Measurements from ENCODE around the gene CDKN2C.

DNA sequence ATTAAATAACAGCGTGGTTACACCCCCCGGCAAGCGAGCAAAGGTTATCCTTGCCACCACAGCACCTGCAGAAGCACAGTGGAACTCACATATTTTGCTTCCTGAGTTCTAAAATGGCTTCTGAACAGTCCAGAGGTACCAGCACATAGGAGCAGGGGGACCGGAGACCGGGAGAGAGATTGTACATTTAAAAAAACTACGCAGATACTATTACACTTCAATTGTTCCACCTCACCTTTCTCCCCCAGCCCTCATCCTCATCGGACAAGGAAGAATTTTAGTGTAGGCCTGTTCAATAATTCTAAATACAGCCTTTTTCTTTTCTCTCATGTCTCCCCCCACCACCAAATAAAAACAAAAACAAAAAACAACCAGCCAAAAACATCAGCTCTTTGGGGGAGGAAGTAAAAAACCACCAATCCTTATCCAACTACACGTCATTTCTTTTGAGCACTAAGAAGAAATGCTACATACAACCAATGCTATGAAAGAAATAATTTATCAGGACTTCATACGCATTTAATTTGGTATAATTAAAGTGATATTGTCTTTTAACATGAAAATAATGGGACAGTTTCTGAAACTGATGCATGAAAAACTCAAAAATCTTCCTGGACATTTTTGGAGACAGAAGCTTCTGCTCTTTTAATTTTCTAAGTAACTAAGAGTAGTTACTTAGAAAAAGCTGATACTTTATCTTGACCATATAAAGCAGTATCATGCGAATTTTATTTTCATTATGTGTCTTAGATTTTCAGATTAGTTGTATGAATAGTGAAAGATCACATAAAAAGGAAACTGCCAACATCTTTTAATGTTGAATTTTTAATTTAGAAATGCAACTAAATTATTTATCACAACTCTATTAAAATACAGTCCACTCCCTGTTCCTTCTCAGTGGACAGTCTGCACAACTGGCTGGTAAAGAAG, 9.1 kb downstream of the CDKN2C start:
- TF ChIP-seq, protein P1, sequence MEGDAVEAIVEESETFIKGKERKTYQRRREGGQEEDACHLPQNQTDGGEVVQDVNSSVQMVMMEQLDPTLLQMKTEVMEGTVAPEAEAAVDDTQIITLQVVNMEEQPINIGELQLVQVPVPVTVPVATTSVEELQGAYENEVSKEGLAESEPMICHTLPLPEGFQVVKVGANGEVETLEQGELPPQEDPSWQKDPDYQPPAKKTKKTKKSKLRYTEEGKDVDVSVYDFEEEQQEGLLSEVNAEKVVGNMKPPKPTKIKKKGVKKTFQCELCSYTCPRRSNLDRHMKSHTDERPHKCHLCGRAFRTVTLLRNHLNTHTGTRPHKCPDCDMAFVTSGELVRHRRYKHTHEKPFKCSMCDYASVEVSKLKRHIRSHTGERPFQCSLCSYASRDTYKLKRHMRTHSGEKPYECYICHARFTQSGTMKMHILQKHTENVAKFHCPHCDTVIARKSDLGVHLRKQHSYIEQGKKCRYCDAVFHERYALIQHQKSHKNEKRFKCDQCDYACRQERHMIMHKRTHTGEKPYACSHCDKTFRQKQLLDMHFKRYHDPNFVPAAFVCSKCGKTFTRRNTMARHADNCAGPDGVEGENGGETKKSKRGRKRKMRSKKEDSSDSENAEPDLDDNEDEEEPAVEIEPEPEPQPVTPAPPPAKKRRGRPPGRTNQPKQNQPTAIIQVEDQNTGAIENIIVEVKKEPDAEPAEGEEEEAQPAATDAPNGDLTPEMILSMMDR (IDR thresholded peaks at IDR 0.05; ENCODE audit: insufficient read depth, low read length) = no peak
- TF ChIP-seq POLR2AphosphoS5 (IDR thresholded peaks at IDR 0.05; ENCODE audit: low read depth) = no peak
- TF ChIP-seq, protein P2, sequence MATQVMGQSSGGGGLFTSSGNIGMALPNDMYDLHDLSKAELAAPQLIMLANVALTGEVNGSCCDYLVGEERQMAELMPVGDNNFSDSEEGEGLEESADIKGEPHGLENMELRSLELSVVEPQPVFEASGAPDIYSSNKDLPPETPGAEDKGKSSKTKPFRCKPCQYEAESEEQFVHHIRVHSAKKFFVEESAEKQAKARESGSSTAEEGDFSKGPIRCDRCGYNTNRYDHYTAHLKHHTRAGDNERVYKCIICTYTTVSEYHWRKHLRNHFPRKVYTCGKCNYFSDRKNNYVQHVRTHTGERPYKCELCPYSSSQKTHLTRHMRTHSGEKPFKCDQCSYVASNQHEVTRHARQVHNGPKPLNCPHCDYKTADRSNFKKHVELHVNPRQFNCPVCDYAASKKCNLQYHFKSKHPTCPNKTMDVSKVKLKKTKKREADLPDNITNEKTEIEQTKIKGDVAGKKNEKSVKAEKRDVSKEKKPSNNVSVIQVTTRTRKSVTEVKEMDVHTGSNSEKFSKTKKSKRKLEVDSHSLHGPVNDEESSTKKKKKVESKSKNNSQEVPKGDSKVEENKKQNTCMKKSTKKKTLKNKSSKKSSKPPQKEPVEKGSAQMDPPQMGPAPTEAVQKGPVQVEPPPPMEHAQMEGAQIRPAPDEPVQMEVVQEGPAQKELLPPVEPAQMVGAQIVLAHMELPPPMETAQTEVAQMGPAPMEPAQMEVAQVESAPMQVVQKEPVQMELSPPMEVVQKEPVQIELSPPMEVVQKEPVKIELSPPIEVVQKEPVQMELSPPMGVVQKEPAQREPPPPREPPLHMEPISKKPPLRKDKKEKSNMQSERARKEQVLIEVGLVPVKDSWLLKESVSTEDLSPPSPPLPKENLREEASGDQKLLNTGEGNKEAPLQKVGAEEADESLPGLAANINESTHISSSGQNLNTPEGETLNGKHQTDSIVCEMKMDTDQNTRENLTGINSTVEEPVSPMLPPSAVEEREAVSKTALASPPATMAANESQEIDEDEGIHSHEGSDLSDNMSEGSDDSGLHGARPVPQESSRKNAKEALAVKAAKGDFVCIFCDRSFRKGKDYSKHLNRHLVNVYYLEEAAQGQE (IDR thresholded peaks at IDR 0.05; ENCODE audit: insufficient replicate concordance, low read depth) = no peak
